ENCODE measurements around the gene NOP9.

NOP9 gene

DNA sequence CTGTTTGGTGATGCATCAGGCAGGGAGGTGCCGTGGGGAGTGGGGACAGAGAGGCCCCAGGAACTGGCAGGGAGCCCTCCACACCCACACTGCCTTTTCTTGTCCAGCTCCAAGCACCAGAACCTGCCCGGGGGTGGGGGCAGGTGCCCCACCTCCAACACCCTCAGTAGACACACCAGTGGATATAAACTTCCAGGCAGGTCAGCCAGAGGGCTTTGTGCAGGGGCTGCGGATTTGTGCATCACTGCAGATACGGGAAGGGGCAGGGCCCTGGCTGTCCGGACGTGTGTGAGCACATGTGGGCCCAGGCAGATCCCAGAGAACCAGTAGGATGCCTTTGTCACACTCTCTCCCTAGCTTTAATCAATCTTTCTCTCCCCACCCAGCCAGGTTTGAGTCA, 35.4 kb upstream of the NOP9 start:
- DNase-seq = no peak

DNA sequence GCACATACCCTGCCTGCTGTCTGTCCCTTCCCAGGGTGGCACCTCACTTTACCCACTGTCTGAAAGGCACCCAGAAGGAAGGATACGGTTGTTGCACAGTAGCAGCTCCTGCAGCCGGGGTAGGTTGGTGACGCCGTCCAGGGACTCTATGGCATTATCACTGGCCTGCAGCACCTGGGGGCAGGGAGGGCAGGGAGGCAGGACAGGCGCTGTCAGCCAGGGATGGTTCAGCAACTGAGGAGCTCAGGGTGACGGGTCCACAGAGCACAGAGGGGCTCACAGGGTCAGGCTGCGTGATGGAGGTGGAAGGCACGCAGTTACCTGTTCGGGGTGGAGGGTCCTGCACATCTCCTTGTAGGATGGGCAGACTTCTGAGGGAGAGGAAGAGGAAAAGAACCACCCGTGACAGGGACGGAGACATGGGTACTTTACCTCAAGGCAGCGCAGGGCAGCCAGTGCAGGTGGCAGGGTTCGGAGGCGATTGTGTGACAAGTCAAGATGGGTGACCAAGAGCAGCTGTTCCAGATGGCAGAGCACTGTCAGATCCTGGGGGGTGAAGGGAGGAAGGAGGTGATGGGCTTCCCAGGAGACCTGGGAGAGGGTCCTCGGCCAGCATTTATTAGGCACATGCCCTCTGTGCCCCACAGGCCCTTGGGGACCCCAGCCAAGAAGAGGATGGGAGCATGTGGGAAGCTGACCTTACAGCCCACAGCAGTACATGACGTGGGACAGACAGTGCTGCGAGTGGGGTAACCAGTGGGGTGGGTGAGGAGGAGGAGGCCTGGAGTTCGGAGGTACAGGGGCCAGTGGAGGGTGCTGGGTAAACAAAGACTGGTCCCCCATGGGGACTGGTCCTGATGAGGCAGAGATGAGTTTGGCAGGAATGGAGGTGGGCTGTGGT, 33.1 kb upstream of the NOP9 start:
- DNase-seq = no peak

DNA sequence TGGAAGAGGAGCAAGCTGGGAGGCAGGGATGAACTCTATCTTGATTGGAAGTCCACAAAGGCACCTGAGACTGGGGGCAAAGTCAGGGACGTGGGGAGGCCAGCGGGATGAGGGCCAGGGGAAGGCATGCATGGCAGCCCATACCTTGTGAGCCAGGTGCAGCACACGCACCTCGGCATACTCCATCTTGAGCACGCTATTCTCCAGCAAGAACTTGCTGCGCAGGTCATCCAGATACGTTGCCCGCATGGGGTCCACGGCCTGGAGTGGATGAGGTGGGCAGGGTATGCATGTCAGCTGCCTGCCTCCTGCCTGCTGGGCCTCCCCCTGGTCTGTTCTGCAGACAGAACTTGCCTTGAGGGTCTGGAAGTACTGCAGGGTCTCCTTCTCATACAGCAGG, 32.1 kb upstream of the NOP9 start:
- no peak for DNase-seq

DNA sequence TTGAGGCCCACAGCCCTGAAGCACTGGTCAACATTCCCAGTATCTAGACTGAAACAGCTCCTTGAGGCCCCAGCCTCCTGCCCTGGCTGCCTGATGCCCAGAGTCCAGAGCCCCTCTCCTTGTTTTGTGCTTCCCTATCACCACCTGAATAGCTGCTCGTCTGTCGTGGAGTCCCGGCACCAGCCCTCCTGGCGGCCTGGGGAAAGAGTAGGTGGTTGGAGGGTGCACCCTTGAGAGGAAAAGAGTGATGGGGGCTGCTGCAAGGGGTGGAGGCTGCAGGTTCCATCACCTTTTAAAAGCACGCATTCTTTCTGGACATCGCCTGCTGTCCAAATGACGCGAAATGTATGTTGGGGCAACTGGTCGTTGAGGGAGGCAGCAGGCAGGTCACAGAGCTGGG, 31.4 kb upstream of the NOP9 start:
- no peak for DNase-seq

DNA sequence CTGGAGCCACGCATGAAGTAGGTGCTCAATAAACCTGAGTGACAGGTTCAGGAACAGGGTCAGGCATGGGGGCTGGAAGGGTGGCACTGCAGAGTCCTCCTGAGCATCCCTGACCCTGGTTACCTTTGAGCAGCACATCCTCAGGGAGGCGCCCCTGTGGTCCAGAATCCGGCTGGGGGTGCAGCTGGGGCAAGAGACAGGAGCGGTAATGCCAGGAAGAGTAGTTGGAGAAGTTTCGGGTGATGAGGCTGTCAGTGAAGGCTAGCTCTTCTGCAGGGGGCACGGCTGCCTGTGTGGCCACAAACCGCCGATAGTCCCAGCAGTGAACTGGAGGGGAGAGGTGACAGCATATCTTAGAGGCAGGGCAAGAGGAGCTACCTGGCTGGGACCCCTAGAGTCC, 30.3 kb upstream of the NOP9 start:
- no peak for DNase-seq

DNA sequence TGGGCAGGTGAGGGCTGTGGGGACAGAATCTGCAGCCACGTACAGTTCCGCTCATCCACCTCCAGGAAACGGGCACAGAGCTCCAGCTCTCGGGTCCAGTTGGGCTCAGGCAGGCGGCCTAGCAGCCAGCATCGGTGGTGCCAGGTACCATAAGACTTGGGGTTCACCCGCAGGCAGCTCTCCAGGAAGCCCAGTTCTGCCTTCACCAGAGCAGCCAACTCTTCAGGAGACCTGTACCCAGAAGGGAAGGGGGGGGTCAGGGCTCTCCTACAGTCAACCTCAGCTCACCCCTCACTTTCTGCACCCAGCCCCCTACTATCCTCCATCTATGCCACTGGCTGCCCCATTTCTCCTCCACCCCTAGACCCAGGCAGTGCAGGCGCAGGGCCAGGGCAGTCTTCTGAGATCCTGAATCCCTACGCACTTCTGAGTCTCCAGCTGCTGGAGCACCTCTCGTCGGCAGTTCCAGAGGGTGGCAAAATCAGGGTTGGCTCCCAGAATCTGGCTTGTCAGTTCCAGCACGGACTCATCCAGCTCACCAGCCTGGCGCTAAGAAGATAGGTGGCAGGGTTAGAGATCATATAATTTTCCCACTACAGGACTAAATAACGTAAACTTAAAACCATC, 29.6 kb upstream of the NOP9 start:
- DNase-seq = no peak

DNA sequence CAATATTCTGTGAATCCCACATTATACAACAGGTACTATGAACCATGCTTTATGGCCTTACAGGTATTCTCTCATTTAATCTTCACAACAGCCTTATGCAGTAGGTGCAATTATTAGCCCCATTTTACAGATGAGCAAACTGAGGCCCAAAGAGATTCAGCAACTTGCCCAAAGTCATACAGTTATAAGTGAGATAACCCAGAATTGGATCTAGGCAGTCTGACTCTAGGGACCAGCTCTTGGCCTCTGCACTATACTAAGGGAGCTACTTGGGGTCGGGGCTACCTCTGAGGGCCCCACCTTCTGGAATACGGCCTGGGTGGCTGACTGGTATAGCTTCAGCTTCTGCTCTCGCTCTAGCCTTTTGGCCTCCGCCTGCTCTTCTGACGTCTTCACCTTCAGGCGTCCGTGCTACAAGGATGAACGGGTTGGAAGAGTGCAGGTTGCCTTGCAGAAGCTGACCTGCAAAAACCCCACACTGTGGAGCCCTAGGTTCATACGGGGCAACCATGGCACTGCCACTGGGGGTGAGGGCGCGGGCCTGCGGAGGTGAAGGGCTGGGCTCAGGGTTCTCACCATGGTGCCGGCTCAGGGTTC, 29.0 kb upstream of the NOP9 start:
- DNase-seq = no peak

DNA sequence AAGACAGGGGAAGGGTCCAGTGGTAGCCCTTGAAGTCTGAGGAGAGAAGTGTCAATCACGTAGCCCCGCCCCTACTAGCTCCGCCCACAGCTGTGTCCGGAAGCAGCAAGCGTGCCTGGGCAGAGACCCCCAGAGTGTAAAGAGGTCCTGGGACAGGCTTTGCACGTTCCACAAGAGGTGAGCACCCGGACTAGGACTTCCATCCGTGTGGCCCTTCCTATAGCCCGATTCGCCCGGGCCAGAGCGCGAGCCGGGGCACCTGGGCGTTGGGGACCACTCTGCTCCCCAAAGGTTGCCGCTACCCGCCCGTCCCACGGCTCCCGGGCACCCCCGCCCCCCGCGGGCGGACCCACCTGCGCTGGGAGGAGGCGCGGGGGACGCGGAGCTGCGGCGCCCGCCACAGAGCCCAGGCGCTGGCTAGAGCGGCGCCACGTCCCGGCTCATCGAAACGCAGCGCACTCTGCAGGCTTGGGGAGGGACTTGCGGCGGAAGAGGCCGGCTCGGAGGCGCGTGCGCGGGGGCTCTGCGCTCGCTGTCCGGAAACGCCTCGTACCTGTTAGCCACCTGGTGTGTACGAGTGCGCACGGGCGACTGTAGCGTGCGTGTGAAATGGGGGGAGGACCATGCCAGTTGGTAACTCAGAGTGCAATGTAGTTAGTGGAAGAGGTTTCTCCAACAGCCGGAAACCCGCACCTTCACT, 28.4 kb upstream of the NOP9 start, which contains the start of gene RABGGTA:
RABGGTA (minus strand) TSS at position 464 of the 700 bp plus-strand sequence. CDS start 482 bp downstream, outside the sequence.
- DNase-seq = peak; percentile 84

DNA sequence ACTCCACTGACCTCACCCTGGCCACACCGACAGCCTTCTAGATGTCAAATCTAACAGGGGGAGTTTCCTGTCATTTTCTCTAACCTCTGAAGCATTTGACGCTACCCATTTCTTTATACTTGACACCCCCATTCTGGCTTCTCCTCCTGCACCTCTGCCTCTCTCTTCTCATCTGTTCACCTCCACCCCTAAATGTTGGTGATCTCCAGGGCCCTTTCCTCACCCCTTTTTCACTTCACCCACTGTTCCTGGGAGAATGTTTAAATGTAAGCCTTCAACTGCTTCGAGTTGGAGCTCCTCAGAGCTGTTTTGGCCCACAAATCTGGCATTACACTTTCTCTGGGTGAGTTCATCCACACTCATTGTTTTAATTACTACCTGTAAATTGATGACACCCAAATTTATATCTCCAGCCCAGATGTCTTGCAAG, 27.8 kb upstream of the NOP9 start:
- DNase-seq = no peak

DNA sequence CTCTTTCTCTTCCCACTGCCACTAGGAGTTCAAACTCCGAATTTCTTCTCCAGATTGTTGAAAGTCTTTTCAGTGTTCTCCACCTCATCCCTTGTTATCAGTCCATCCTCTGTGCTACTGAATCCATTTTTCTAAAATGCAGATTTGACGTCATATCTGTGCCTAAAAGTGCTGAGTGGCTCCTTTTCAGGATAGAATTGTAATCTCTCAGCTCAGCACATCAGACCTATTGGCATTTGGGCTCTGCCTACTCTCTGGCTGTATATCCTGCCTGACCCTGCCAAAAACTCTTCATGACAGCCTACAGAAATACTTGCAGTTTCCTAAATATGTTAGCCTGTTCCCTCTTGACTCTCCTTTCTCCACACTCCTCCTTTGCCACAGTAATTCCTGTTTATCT, 27.2 kb upstream of the NOP9 start:
- no peak for DNase-seq

DNA sequence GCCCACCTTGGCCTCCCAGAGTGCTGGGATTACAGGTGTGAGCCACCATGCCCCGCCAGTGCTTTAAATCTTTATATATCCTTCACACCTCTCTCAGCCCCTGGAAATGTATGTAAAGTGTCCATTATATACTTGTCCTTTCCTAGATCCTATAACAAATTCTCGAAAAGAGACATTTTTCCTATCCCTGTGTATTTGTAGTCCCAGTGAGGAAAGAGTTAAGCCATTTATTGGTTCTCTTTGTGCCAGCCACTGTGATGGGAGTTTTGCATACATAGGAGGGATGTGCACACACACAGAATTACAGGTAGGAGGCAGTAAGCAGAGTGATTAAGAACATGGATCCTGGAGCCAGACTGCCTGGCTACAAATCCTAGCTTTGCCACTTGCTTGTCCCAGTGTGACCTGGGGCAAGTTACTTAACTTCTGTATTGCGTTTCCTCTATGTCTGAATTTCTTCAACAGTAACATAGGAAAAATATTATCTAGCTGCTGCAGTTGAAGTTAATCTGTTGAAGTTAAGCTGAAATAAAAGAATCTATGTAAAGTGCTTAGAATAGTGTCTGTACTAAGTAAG, 26.1 kb upstream of the NOP9 start:
- no peak for DNase-seq

DNA sequence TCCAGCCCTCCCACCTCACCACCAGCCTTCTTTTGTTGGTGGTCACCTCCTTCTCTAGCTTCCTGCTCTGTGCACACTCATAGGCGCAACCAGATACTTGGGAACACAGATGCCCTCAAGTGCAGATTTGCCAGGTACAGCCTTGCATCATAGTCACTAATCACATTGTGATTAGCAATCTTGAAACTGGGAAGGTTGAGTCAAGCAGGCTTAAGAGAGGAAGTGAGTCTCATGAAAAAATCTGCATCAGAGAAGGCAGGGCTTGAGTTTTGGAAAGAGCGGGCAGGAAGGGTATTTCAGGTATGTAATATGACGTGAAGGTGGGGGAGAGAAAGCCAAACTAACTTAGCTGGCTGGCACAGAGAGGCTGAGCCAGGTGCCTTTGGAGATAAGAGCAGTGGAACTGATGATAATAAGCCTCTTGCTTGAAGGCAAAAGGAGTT, 25.5 kb upstream of the NOP9 start:
- DNase-seq = no peak

DNA sequence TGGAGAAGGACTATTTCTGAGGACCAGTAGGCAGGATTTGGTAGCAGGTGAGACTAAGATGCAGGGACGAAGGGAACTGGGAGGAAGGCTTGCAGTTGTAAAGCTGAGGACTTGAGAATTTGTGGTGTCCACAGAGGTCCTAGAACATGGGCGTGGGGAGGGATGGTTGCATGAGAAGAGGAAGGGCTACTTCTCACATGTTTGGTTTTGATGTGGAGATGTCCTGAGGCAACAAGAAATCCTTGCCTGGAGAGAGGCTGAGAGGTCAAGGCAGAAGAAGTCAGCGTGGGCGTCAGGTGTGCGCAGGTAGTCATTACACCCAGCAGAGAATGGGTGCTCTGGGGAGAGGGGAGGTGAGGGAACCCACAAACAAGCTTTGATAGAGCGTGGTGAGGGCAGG, 22.6 kb upstream of the NOP9 start:
- DNase-seq = no peak

DNA sequence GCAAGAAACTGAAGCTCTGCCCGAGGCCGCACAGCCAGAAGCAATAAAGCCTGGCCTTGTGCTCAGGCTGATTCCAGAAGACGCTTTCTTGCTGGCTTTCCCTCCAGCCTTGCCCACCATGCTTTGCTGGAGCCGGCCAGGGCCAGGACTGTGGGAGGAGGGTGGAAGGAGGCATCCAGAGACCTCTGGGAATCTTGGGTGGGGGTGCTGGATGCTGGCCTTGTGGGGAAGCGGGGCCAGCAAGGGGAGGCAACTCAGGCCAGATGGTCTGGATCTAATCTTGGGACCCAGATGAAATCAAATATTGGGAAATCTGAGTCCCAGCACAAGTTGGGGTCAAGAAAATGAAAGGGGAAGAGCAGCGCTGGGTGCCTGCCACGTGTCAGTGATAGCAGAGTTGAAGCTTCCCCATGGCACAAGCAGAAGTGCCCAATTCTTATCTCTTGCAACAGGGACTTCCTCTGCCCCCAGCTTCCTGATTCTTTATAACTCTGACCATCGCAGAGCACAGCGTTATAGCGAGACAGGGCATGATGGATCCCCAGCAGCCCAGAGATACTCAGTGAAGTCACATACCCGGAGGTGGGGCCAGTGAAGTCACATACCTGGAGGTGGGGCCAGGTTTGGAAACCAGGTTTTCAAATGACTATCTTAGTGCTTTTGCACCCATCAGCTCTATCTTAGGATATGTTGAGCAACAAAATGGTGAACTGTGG, 21.9 kb upstream of the NOP9 start:
- no peak for DNase-seq

DNA sequence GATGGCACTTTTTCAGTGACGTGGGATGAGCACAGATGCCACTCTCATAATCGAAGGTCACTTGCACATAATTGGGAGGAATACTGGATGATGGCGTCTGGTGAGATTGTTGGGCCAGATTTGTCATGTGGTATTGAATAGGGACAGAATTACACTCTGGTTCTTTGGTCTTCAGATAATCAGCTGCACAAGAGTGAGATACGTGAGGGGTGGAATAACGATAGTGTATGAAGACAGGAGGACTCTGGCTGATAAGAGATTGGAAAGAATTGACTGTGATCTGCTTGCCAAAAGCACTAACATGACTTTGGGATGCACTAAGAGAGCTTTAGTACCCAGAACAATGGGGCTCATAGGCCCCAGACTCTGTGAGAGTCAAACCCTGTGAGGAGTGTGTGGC, 21.2 kb upstream of the NOP9 start:
- no peak for DNase-seq

DNA sequence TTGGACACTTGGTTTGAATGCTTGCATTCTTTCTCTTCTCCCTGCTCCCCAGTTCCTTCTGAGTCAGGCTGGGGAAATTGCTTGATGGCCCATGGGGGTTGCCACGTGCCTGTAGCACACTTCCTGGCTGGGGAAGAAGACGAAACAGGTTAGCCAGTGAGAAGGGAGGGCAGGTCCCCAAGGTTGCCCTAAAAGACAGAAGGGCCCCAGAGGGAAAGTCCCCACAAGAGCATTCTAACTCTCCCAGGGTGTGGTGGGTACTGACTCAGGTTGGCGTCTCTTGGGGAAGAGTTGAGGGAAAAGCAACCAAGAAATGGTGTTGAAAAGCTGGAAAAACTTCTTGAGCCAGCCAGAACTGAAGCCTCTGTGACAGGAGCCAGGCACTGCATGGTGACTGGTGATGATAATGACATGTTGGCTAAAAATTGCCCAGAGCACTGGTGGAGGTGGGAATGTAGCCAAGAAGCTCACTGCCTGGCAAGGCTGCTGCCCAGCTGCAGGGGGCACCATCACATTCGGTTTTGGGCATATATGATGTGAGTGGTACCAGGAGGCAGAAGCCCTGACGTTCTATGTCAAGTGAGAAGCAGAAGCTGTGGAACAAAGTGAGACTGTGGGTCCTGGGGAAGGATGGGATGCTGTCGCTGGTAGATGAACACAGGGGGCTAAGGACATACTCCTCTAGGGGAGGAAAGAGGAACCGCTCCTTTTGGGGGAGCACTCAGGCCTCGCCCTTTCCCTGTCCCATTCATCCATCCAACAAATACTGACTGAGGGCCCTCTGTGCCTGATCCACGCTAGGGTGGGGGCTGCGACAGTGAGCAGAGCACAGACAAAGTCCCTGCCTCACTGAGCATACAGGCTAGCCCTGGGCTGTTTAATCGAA, 20.1 kb upstream of the NOP9 start:
- no peak for DNase-seq

DNA sequence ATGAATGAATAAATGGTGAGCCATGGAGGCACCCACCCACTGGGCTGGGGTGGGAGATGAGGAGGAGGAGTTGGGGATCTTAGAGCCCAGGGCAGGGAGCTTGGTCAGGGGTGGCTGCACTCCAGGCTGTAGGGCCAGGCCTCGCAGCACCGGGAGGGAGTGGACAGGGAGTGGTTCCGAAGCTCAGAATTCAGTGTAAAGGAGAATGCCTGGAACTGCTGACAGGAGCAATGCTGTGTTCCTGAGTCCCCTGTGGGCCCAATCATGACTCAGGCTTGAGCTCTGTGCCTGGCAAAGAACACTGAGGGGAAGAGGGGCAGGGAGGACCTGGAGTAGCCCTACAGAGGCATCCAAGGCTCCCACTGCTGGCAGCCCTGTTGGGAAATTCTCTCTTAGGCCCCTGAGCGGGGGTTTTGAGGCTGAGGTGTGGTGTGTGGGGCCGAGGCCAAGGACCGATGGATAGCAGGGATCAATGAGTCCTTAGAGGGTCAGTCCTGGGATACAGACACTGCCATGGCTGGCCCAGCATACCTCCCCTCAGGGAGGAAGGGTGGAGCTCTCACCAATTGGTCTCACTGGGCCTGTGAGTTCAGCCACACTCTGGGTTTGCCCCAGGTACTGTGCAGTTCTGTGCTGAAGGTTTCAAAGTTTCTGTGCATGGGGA, 18.7 kb upstream of the NOP9 start:
- no peak for DNase-seq

DNA sequence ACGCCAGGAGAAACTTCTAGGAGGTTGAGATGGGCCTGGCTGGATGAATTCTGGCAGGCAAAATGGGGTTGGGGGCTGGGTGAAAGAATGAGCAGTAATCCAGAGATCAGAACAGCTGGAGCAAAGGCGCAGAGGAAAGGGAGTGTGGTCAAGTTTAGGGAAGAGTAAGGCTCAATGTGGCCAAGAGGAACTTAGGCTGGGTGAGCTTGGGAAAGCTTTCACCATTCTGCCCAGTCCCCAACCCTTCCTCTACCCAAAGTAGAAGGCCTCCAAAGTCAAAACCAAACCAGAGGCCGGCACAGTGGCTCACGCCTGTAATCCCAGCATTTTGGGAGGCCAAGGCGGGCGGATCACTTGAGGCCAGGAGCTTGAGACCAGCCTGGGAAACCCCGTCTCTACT, 18.0 kb upstream of the NOP9 start:
- no peak for DNase-seq

DNA sequence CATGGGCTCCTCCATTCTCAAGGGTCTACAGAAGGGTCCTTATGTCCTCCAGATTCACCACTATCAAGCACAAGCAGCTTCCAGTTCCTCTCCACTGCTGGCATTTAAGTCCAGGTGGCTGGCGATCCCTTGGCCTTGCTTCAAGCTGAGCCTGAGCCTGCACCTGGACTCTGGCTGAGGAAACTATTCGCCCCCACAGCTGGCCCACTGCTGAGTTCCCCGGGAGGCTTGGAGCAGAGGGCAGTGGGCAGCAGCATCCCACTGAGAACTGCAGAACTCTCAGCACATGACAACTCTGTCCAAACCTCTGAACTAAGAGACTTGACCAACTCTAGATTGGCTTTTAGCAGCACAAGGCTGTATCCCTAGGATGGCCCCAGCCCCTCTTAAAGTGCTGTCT, 16.9 kb upstream of the NOP9 start:
- DNase-seq = no peak

DNA sequence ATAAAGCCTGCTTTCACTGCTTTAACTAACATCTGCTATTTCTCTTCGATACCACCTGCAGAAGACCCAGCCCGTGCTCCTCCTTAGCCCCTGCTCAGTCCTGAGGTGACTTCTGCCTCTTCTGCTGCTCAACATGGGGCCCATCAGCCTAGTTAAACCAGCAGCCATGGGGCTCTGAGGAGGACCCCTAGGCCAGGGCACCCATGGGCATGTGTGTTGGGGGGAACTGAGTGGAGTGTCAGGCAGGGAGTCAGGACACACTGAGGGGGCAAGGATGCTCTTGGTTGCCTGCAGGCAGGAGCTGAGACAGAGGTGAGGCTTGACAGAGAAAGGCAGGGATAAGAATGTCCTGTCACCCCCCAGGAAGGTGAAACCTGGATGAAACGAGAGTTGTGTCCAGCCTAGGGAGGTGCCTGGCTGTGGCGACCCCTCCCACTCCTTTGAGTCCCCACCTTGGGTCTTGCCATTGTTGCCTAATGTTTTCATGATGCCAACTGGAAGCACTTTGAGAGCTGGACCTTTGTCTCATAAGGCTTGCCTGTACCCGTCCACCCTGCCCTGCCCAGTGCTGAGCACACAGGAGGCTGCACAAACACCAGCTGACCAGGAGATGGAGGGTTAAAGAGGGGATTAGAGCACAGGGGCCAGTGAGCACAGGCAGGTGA, 15.7 kb upstream of the NOP9 start:
- no peak for DNase-seq
